GM18870 (cell line): ENCODE results near the gene LPGAT1.
"Not testable (repeated sequence)": the region's sequence is repeated elsewhere in the genome, so short reads cannot be mapped to it uniquely, and the experiment has no call there.

Experiments
- ATAC-seq: cut with Tn5 transposase; IDR thresholded peaks from one replicate; pipeline ENCODE4 v1.9.1; 2021; ENCODE audit warnings: moderate library complexity; ENCODE audit not compliant: unreplicated experiment

Gene LPGAT1, protein sequence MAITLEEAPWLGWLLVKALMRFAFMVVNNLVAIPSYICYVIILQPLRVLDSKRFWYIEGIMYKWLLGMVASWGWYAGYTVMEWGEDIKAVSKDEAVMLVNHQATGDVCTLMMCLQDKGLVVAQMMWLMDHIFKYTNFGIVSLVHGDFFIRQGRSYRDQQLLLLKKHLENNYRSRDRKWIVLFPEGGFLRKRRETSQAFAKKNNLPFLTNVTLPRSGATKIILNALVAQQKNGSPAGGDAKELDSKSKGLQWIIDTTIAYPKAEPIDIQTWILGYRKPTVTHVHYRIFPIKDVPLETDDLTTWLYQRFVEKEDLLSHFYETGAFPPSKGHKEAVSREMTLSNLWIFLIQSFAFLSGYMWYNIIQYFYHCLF

DNA sequence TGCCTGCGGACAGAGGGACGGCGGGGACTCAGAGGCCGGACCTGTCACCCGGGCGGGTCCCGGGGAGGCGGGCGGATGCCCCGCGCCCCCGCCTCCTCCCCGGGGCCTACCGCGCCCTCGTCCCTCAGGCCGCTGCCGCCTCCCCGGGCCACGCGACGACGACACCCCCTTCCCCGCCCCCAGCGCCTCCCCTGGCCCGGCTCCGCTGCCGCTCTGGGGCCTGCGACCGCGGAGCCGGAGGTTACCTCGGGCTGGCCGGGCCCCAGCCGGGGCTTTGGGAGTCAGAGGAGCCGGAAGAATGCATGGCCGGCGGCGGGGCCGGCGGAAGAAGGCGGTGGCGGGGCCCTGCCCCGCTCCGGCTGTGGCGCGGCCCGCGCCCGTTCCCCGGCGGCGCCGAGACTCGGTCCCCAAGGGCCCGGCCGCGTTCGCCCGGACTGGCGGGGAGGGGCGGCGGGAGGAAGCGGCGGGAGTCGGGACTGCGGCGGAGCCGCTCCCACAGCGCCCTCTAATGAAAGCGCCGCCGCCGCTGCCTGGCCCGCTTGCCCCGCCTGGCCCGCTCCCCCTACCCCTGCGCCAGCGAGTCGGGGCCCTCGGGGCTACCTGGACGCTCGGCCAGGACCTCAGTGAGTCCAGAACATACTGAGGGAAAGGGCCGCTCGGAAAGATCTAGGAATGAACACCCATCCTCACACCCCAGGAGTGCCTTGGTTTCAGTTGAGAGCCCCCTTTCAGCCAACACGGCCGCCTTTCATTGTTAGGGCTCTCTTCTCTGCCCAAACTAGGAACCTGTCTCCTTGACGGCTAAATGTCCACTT lies at the start of gene LPGAT1:
LPGAT1 (minus strand) TSS at position 436 of the 815 bp plus-strand sequence. CDS start 1,467 bp downstream, outside the sequence.
- ATAC-seq: no peak

DNA sequence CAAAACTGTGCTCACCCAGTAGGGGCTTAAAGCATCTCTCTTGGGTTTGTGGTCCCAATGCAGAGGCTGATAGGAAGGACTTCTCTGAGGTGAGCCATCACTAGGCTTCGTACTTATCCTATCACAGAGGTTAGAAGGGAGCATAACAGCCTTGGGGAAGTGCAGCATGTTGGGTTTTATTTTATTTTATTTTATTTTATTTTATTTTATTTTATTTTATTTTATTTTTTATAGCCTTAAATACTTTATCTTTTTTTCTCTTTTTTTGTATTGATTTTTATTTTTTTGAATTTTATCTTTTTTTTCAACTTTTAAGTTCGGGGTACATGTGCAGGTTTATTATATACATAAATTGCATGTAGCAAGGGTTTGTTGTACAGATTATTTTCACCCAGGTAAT lies 48.9 kb upstream of the LPGAT1 start:
- no peak for ATAC-seq

- ATAC-seq: no peak
Observed at GRCh38 chr1:211876851-211877590, 46.5 kb upstream of the LPGAT1 start.

- no peak for ATAC-seq
Observed at GRCh38 chr1:211875541-211875940, 45.0 kb upstream of the LPGAT1 start.

- ATAC-seq: no peak
Observed at GRCh38 chr1:211874521-211875347, 44.2 kb upstream of the LPGAT1 start.

DNA sequence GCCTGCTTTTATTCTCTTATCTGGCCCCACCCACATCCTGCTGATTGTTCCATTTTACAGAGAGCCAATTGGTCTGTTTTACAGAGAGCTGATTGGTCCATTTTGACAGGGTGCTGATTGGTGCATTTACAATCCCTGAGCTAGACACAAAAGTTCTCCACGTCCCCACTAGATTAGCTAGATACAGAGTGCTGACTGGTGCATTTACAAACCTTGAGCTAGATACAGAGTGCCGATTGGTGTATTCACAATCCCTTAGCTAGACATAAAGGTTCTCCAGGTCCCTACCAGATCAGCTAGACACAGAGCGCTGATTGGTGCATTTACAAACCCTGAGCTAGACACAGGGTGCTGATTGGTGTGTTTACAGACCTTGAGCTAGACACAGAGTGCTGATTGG lies 43.2 kb upstream of the LPGAT1 start:
- ATAC-seq: not testable (repeated sequence)

DNA sequence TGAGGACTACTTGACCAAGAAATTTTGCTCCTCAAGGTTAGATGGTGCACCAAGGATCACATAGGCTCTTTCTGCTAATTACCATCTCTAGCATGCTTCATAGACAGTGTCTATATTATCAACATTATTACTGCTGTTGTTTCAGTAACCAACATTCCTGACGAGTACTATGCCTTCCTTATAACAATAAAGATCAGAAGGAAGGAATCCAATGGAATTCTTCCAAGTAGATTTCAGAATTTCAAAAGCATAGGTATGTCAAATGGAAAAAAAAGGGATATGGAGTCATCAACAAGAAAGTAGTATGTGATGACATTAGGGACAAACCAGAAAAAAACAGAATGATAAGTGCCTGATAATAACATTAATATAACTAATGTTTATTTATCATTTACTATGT lies 39.6 kb upstream of the LPGAT1 start:
- ATAC-seq: no peak

DNA sequence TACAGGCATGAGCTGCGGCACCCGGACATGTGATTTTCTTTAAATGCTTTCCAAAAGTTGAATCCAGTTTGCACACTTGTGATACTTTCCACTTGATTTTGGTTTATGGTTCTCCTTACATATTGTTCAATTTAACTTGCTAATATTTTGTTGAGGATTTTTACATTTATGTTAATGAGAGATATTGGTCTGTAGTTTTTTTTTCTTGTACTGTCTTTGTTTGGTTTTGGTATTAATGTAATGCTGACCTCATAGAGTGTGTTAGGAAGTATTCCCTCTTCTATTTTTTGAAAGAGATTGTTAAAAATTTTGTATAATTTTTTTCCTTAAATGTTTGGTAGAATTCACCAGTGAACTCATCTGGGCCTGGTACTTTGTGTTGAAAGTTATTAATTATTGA lies 34.6 kb upstream of the LPGAT1 start:
- no peak for ATAC-seq

GRCh38 chr1:211859405-211859804 lies 28.8 kb upstream of the LPGAT1 start:
- no peak for ATAC-seq

DNA sequence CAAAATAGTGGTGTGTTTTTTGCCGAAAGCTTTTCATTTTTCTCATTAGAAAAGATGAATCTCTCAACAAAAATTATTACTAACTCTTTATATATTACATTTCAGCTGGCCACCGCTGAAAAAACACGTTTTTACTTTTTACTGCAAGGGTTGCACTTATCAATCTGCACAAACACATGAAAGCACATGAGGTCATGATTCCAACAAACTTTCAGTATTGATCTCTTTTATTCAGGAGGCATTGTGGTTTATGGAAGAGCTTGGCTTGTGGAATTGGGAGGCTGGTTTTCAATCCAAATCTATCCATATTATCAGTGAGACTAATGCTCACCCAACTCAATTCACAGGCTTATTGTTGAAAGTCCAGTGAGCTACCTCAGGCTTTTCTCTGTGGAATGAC lies 20.6 kb upstream of the LPGAT1 start:
- ATAC-seq: no peak

GRCh38 chr1:211843507-211844298 lies 13.1 kb upstream of the LPGAT1 start:
- ATAC-seq: no peak

- no peak for ATAC-seq
Observed at GRCh38 chr1:211843018-211843417, 12.5 kb upstream of the LPGAT1 start.

DNA sequence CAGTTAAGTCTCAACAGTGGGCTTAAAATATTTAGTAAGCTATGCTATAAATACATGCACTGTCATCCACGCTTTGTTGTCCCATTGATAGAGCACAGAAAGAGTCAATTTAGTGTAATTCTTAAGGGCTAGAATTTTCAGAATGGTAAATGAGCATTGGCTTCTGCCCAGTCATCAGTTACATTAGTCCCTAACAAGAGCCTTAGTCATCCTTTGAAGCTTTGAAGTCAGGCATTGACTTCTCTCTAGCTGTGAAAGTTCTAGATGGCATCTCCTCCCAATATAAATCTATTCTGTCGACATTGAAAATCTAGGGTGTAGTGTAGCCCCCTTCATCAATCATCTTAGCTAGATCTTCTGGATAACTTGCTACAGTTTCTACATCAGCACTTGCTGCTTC lies 12.0 kb upstream of the LPGAT1 start:
- no peak for ATAC-seq

- ATAC-seq: no peak
Observed at GRCh38 chr1:211839106-211839505, 8.5 kb upstream of the LPGAT1 start.

DNA sequence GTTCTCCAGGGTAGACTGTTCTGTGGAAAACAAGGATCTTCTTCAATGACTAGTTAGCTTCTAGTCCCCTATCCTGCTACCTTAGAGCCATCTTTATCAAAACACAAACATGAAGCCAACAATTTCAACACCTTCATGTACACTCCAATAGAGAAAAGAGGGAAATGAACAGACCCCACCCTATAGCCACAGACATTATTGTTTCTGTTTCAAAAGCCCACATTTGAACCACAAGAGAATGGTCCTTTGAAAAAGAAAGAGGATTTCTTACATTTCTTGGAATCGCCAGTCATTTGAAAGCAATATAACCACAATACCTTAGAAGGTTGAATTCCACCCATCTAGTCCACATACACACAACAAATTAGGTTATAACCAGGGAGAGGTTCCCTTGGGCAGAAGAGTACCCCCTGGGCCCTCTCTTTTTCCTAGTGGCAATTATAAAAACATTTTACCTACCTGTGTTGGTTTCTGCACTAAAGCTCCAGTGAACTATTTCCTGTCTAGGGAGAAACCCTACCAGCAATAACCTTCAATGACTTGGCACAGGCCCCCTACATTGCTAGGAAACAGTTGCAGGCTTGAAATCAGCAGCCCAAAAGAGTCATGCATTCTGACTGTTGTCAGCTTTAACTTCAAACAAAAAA lies 2.7 kb upstream of the LPGAT1 start:
- no peak for ATAC-seq

GRCh38 chr1:211832661-211833060 lies 2.1 kb upstream of the LPGAT1 start:
- no peak for ATAC-seq

GRCh38 chr1:211831558-211832323 lies 1.2 kb upstream of the LPGAT1 start:
- ATAC-seq: no peak

- no peak for ATAC-seq
Observed at GRCh38 chr1:211830055-211830327, 572 bp downstream of the LPGAT1 start.
